SK-N-MC (cell line): ENCODE data around the gene CYRIA.

Experiments used
- DNase-seq: peaks from one replicate; pipeline ENCODE4 v3.0.0-alpha.2; 2011; ENCODE audit warnings: low read depth, low spot score
- H3K27ac ChIP-seq: fragments of 200-600 bp; sonication (generic); 2 replicates; pipeline ENCODE4 v1.5.1; 2016; ENCODE audit warnings: mixed run types
- H3K36me3 ChIP-seq: fragments of 200-600 bp; sonication (generic); 2 replicates; pipeline ENCODE4 v1.6.1; 2017; ENCODE audit warnings: antibody characterized with exemption, low read length, mixed read lengths; ENCODE audit not compliant: insufficient read depth
- H3K4me3 ChIP-seq: fragments of 200-600 bp; sonication (generic); 2 replicates; pipeline ENCODE4 v1.5.1; 2016
- H3K9ac ChIP-seq: fragments of 200-600 bp; sonication (generic); 2 replicates; pipeline ENCODE4 v1.8.0; 2017; ENCODE audit warnings: mixed run types, mixed read lengths; ENCODE audit not compliant: insufficient read length
- H3K9me3 ChIP-seq: fragments of 200-600 bp; sonication (generic); 2 replicates; pipeline ENCODE4 v1.6.1; 2017; ENCODE audit warnings: low read depth, mild to moderate bottlenecking, antibody characterized with exemption, low read length, moderate library complexity, mixed read lengths
- EZH2 ChIP-seq: fragments of 200-600 bp; sonication (generic); IDR thresholded peaks from one replicate; pipeline ENCODE4 v1.6.1; 2017; ENCODE audit warnings: antibody characterized with exemption
- FOXP2 ChIP-seq: optimal IDR thresholded peaks from 2 replicates; pipeline ENCODE3; 2011; ENCODE audit warnings: mild to moderate bottlenecking, moderate library complexity; ENCODE audit not compliant: insufficient read depth; ENCODE audit errors: extremely low read length, control extremely low read depth
- POLR2AphosphoS5 ChIP-seq: IDR thresholded peaks from 2 replicates; pipeline ENCODE4 v1.6.1; 2012; ENCODE audit warnings: mild to moderate bottlenecking, low read depth, low read length, borderline replicate concordance

CYRIA gene

GRCh38 chr2:16656784-16657391, 8.7 kb downstream of the CYRIA start:
- no peaks in the 10 kb centered on the region for H3K9me3 ChIP-seq
- H3K27ac ChIP-seq, result peak overlapping the region; percentile 15; the same call in 1 of the 2 replicates
- no peaks in the 10 kb centered on the region for H3K36me3 ChIP-seq
- no peak overlapping the region for H3K9ac ChIP-seq
- no peak for TF ChIP-seq POLR2AphosphoS5
- TF ChIP-seq EZH2, result no peak
- TF ChIP-seq FOXP2, result no peak
- no peak for DNase-seq
- no peak overlapping the region for H3K4me3 ChIP-seq

DNA sequence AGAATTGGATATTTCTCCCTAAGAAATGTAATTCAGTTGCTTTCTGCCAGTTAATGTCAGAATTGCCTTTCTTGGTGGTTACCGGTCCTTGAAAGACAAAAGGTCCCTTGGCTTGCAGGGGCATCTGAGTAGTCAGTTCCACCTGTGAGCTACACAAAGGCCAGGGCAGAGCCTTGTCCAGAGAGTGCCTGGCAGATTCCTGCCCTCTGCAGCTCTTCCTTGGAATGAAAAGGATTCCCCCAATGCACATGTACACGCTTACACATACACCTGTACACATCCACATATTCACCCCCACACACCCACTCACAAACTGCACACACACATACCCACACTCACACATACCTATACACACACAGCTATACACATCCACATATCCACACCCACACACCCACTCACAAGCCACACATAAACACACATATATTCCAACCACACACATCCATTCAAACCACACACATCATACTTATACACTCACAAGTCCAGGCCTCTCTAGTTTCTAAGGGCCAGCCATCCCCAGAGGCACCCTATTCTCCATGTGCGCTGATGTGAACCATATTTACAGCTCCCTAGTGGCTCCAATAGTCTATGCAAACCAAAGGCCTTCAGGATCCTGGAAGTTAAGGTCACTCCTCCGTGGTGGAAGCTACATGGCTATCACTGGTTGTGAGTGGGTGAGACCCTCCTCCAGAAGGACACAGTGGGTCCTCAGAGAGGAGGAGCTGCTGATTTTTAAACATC, 9.6 kb downstream of the CYRIA start:
- no peak for DNase-seq
- Histone ChIP-seq H3K9me3 (no peaks in the 10 kb centered on the region), H3K36me3 (no peaks in the 10 kb centered on the region), H3K27ac (no peak overlapping the region), H3K4me3 (no peak overlapping the region), H3K9ac (no peak overlapping the region)
- TF ChIP-seq POLR2AphosphoS5, result no peak
- no peak for TF ChIP-seq EZH2
- TF ChIP-seq FOXP2, result no peak

DNA sequence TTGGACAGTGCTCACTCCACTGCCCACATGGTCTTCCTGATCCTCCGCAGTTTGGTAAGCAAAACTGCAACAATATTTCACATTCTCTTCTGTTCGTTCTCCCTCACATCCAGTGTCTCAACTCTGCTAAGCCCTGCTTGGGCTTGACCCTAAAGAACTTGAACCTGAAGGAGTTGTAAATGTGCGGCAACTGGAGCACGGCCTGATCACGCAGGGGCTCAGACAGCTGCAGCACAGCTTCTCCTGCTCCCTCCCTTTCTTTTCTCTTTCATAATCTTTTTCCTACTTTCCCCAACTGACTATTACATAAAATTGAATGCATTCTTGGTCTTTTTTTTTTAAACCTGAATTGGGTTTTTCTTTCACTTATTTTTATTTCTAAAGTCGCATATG, 10.2 kb downstream of the CYRIA start:
- TF ChIP-seq POLR2AphosphoS5 (no peak), EZH2 (no peak), FOXP2 (no peak)

GRCh38 chr2:16654833-16655444, 10.7 kb downstream of the CYRIA start:
- Histone ChIP-seq H3K4me3 (no peak overlapping the region), H3K9ac (no peak overlapping the region), H3K36me3 (no peaks in the 10 kb centered on the region), H3K9me3 (no peaks in the 10 kb centered on the region), H3K27ac (no peak overlapping the region)
- DNase-seq, result no peak
- no peak for TF ChIP-seq EZH2
- TF ChIP-seq POLR2AphosphoS5, result no peak
- TF ChIP-seq FOXP2, result no peak

More for the DNA sequence above, 10.2 kb downstream of the CYRIA start:
- H3K27ac ChIP-seq, result no peak overlapping the region
- H3K9ac ChIP-seq, result no peak overlapping the region
- H3K4me3 ChIP-seq, result no peak overlapping the region
- H3K9me3 ChIP-seq, result no peaks in the 10 kb centered on the region
- H3K36me3 ChIP-seq, result no peaks in the 10 kb centered on the region
- no peak for DNase-seq

DNA sequence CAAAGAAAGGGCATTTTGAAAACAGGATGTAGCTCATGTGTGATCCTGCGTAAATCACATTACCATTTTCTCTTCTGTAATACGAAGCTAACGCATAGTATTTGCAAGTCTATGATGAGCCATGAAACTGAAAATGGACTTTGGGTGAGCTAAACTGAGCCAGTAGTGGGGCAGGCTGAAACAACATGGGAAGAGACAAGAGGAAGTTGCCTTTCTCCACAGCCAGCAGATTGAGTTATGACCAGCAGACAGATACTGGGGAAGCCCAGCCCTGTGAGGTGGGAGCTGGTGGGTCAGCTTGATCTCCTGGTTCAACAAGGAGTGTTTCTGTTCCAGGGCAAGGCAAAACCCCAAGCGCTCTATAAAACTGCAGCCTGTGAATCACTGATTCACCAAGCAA, 11.8 kb downstream of the CYRIA start:
- no peak overlapping the region for H3K9ac ChIP-seq
- no peak overlapping the region for H3K4me3 ChIP-seq
- H3K36me3 ChIP-seq, result no peaks in the 10 kb centered on the region
- no peak for DNase-seq
- TF ChIP-seq EZH2 (no peak), FOXP2 (no peak), POLR2AphosphoS5 (no peak)
- no peaks in the 10 kb centered on the region for H3K9me3 ChIP-seq
- no peak overlapping the region for H3K27ac ChIP-seq

GRCh38 chr2:16653083-16653375, 12.6 kb downstream of the CYRIA start:
- no peak for TF ChIP-seq FOXP2
- TF ChIP-seq POLR2AphosphoS5, result no peak
- TF ChIP-seq EZH2, result no peak
- H3K9ac ChIP-seq, result no peak overlapping the region
- DNase-seq, result no peak

GRCh38 chr2:16652296-16653082, 13.1 kb downstream of the CYRIA start:
- H3K9ac ChIP-seq, result no peak overlapping the region
- H3K36me3 ChIP-seq, result no peaks in the 10 kb centered on the region
- DNase-seq, result no peak
- TF ChIP-seq POLR2AphosphoS5 (no peak), FOXP2 (no peak), EZH2 (no peak)
- H3K27ac ChIP-seq, result no peak overlapping the region
- H3K4me3 ChIP-seq, result no peak overlapping the region
- H3K9me3 ChIP-seq, result no peaks in the 10 kb centered on the region

More at GRCh38 chr2:16653083-16653375, 12.6 kb downstream of the CYRIA start:
- H3K4me3 ChIP-seq, result no peak overlapping the region
- H3K36me3 ChIP-seq, result no peaks in the 10 kb centered on the region
- H3K9me3 ChIP-seq, result no peaks in the 10 kb centered on the region
- H3K27ac ChIP-seq, result no peak overlapping the region

DNA sequence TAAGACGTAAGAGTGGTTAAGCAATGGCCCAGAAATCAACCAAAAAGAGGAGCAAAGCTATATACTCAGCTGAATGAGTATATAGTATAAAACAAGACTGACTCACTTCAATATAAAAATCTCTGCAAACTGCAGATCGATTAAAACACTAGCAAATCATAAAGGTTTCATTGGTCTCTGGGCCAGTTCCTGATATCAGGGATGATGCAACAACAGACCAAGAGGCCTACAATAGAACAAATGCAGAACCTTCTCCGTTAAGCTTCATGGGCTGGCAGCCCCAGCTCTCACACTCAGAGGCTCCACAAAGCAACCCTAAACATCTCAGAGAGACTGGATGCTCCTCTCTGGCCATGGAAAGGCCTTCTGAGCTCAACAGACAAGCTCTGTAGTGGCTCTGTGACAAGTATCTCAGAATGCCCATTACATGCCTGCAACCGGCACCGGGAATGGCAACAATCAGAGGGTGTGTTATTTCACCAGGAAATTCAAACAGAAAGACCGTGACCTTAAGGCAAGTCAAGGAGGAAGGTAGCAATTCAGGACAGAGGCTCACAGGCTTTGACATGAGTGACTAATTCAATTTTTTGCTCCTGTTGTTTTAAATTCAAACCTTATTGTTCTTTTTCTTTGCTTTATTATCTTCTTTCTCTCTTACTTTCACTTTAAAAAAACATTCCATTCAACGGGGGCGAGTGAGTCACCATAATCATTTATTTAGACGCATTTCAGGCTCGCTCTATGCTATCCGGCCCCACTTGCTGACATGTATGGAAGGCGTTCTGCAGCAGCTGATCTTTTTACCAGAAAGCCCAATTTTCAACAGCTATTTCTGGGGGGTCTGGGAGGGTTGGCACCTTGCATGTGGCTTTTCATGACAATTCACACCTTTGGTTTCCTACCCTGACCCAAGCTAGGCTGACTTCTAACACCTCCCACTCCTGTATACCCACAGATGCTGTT, 15.1 kb downstream of the CYRIA start:
- Histone ChIP-seq H3K9ac (no peak overlapping the region), H3K9me3 (no peaks in the 10 kb centered on the region), H3K36me3 (no peaks in the 10 kb centered on the region), H3K27ac (no peak overlapping the region), H3K4me3 (no peak overlapping the region)
- DNase-seq, result no peak
- TF ChIP-seq POLR2AphosphoS5, result no peak
- TF ChIP-seq EZH2, result no peak
- no peak for TF ChIP-seq FOXP2
